ENCODE measurements around the gene CKMT1A.

- TF ChIP-seq PATZ1 (CRISPR knock-in tag; IDR thresholded peaks at IDR 0.05; ENCODE audit: borderline replicate concordance) (no peak), ISL1 (CRISPR knock-in tag; IDR thresholded peaks at IDR 0.05) (no peak), ARNTL (CRISPR knock-in tag; IDR thresholded peaks at IDR 0.05; ENCODE audit: borderline replicate concordance, low read depth) (no peak), ESRRG (CRISPR knock-in tag; IDR thresholded peaks at IDR 0.05) (no peak), POU6F1 (CRISPR knock-in tag; IDR thresholded peaks at IDR 0.05; ENCODE audit: borderline replicate concordance, low read depth) (no peak), CREB5 (CRISPR knock-in tag; IDR thresholded peaks at IDR 0.05; ENCODE audit: low read depth) (no peak), GLIS3 (CRISPR knock-in tag; IDR thresholded peaks at IDR 0.05) (no peak), ZNF70 (CRISPR knock-in tag; IDR thresholded peaks at IDR 0.05) (no peak), ZFP3 (CRISPR knock-in tag; IDR thresholded peaks at IDR 0.05) (no peak), ZC3H10 (CRISPR knock-in tag; IDR thresholded peaks at IDR 0.05) (no peak)
These were observed 9.2 kb downstream of the CKMT1A start for GRCh38 chr15:43702701-43703424.
